ENCODE measurements around the gene TRIP10. TPM values are rescaled to one million over a fixed set of nuclear protein-coding genes. Genes with fewer than 3 reads are reported as not detected.

The TRIP10 gene
- total RNA-seq, 3 donors from 2014 or later, result 56.9 to 98.1 (median 87.5) TPM

DNA sequence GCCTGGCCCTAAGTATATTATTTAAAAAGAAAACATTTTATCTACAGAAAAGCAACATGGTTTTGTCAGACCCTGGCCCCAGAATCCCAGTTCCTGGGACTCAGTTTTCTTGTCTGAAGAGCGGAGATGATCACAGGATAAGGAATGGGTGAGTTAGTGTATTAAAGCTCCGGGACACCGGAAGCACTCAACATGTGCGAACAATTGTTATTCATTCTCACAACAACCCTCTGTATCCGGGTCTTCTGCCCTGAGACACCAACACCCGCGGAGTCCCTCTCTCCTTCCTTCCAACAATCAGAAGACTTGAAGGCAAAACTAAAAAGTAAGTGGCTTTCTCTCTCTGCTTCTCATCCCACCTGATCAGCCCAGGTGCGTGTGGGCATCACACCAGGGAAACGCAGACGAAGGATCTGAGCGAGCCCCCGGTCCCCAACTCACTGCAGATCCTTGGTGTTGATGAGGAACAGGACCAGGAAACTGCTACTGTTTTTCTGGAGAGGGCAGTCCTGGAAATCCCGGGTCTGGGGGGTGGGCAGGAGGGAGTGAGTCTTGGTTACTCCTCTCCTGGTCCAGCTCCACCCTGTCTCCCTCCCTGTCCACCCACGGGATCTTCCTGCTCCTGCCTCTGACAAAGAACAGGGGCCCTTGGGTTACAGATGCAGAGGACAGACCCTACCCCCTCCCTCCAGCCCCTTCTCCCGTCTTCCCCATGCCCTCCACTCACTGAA is 4.1 kb upstream of the TRIP10 start:
- Histone ChIP-seq H3K36me3 (peaks cover 4% of the 10 kb centered on the region), H3K4me1 (peaks cover 5 to 20% of the 10 kb centered on the region in 2 donors), H3K4me3 (peak overlapping the region in 2 of 3 donors; percentile 91 to 97), H3K9me3 (no peaks in the 10 kb centered on the region), H3K27ac (peak overlapping the region; percentile 96 to 99), H3K27me3 (no peaks in the 10 kb centered on the region)
- no peak for DNase-seq (ENCODE audit: low spot score in 2 of 2)
- intact Hi-C loops (cut with DNase I; ENCODE audit: low total_unique reads), result no loop called here
- TF ChIP-seq POLR2AphosphoS5 (IDR thresholded peaks at IDR 0.05) (no peak), CTCF (IDR thresholded peaks at IDR 0.05) (no peak), POLR2A (IDR thresholded peaks at IDR 0.05) (no peak)

DNA sequence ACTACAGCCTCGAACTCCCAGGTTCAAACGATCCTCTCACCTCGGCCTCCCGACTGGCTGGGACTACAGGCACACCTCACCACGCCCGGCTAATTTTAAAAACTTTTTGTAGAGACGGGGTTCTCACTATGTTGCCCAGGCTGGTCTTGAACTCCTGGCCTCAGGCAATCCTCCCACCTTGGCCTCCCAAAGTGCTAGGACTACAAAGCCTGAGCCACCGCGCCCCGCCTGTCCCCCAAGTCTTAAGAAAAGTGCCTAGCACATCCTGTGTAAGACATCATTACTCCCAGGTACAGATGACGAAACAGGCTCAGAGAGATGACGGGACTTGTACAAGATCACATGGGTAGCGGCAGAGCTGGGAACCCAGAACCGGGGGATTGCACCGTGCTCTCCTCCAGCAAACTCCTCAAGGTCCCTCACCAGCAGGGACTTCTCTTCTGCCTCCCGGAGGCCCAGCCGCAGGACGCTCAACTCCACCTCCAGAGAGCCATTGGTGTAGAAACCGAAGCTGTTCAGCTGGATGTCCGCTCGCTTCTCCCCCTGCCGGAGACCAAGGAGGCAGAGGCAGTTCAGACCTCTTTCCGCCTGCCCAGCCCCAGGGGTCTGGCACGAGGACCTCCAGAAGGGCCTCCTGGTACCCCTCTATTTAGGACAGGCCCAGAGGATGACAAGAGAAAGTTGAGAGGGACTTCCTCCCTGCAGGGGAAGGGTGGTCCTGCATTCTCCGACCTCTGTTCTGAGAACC is 3.1 kb upstream of the TRIP10 start:
- Histone ChIP-seq H3K9me3 (no peaks in the 10 kb centered on the region), H3K4me1 (peaks cover 5 to 20% of the 10 kb centered on the region in 2 donors), H3K36me3 (peaks cover 4% of the 10 kb centered on the region), H3K4me3 (peak overlapping the region; percentile 88 to 97 (median 91)), H3K27me3 (no peaks in the 10 kb centered on the region), H3K27ac (peak overlapping the region; percentile 96 to 99)
- intact Hi-C loops (cut with DNase I; ENCODE audit: low total_unique reads), result no loop called here
- DNase-seq (ENCODE audit: low spot score in 2 of 2), result peak; percentile 70 to 73
- TF ChIP-seq POLR2AphosphoS5 (IDR thresholded peaks at IDR 0.05), result peak in 2 of 3 donors; percentile 33 to 45
- no peak for TF ChIP-seq POLR2A (IDR thresholded peaks at IDR 0.05)
- TF ChIP-seq CTCF (IDR thresholded peaks at IDR 0.05), result peak; percentile 29 to 73 (median 66)

- no peak for TF ChIP-seq POLR2A (IDR thresholded peaks at IDR 0.05)
- peak in 1 of 3 donors; percentile 22 for TF ChIP-seq CTCF (IDR thresholded peaks at IDR 0.05)
- H3K9me3 ChIP-seq, result no peaks in the 10 kb centered on the region
- peak overlapping the region; percentile 96 to 99 for H3K27ac ChIP-seq
- peaks cover under 1% of the 10 kb centered on the region for H3K36me3 ChIP-seq
- DNase-seq (ENCODE audit: low spot score in 2 of 2), result no peak
- H3K4me3 ChIP-seq, result peak overlapping the region; percentile 88 to 97 (median 91)
- no peaks in the 10 kb centered on the region for H3K27me3 ChIP-seq
- H3K4me1 ChIP-seq, result peaks cover 5 to 20% of the 10 kb centered on the region in 2 donors
- intact Hi-C loops (cut with DNase I; ENCODE audit: low total_unique reads), result no loop called here
Measured at GRCh38 chr19:6736917-6737283, 2.6 kb upstream of the TRIP10 start.

DNA sequence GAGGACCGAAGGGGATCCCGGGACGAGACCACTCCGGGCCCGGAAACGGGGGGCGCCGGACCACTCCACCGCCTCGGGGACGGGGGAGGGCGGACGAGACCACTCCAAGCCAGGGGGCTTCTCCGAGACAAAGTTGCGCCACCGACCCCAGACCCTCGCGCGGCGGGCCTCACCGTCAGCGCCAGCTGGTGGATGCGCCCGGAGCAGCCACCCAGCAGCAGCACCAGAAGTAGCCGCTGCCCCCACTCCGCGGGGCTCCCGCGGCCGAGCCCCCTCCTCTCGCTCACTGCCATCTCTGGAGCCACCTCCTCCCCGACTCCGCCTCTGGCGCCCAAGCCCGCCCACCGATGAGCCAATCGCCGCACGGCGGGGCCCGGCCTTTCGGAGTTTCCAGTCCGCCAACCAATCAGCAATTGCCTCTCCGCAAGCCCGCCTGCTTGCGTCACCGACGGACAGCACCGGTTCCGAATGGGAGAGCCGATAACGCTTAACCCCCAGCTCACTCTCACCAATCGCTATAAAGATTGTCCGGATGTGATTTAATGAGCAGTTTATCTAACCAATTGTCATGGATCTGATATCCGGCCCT is 2.1 kb upstream of the TRIP10 start, which contains the start of gene GPR108:
Gene GPR108, minus strand, starts transcription at position 297 of the 589 bp plus-strand sequence. Its CDS starts 4 bp downstream, at position 293.
- Histone ChIP-seq H3K27ac (peak within 1 kb of the TSS; percentile 96 to 99), H3K27me3 (no peaks in the 10 kb centered on the region), H3K4me3 (peak within 1 kb of the TSS; percentile 88 to 97 (median 91)), H3K36me3 (no peaks in the 10 kb centered on the region), H3K4me1 (peaks cover 5 to 20% of the 10 kb centered on the region in 2 donors), H3K9me3 (no peaks in the 10 kb centered on the region)
- peak in 1 of 3 donors; percentile 13 for TF ChIP-seq CTCF (IDR thresholded peaks at IDR 0.05)
- peak in 2 of 3 donors; percentile 34 to 88 for TF ChIP-seq POLR2AphosphoS5 (IDR thresholded peaks at IDR 0.05)
- TF ChIP-seq POLR2A (IDR thresholded peaks at IDR 0.05), result peak; percentile 31
- DNase-seq (ENCODE audit: low spot score in 2 of 2), result peak; percentile 99 to 100
- intact Hi-C loops (cut with DNase I; ENCODE audit: low total_unique reads), result no loop called here
